ENCODE results near the gene COMMD10.

DNA sequence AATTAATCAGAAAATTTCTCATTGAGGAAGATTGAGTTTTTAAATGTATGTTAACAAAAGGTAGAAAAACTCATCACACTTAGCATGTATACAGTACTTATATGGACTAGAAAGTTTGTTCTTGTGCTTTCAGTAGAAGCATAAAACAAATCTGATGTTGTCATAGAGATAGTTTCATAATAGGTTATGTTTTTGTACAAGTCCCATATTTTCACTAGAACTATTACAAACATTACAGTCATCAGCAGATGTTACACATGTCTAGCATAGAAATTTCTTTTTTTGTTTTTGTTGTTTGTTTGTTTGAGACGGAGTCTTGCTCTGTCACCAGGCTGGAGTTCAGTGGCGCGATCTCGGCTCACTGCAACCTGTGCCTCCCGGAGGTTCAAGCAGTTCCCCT, 131.4 kb downstream of the COMMD10 start:
- TF ChIP-seq, protein P1, sequence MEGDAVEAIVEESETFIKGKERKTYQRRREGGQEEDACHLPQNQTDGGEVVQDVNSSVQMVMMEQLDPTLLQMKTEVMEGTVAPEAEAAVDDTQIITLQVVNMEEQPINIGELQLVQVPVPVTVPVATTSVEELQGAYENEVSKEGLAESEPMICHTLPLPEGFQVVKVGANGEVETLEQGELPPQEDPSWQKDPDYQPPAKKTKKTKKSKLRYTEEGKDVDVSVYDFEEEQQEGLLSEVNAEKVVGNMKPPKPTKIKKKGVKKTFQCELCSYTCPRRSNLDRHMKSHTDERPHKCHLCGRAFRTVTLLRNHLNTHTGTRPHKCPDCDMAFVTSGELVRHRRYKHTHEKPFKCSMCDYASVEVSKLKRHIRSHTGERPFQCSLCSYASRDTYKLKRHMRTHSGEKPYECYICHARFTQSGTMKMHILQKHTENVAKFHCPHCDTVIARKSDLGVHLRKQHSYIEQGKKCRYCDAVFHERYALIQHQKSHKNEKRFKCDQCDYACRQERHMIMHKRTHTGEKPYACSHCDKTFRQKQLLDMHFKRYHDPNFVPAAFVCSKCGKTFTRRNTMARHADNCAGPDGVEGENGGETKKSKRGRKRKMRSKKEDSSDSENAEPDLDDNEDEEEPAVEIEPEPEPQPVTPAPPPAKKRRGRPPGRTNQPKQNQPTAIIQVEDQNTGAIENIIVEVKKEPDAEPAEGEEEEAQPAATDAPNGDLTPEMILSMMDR (optimal IDR thresholded peaks at IDR 0.05 in 1 of 3, IDR thresholded peaks at IDR 0.05 in 1 of 3, conservative IDR thresholded peaks at IDR 0.05 in 1 of 3; ENCODE audit: extremely low read depth in 1 of 3, insufficient read depth in 2 of 3, low read length in 3 of 3) = no peak
- no peak for TF ChIP-seq EZH2 (IDR thresholded peaks at IDR 0.05; ENCODE audit: low read length)
